IMR-90 (cell line): Measurements from ENCODE around the gene NADK2. TPM values are rescaled to one million over a fixed set of nuclear protein-coding genes. Genes with fewer than 3 reads are reported as not detected.
A peak's percentile ranks its signal among the peaks of the same experiment; 100 is the strongest.

ENCODE experiments used
- ATAC-seq: fragments of 200-7000 bp; cut with Tn5 transposase; 2 replicates; pipeline ENCODE4 v1.9.1; 2020; ENCODE audit warnings: low read depth, mild to moderate bottlenecking, moderate library complexity
- Bru-seq: library from RNA; stranded (reverse); fragments of 400-500 nt; gene quantifications from one replicate; lab custom pipeline; 2021; lab: Mats Ljungman, UMichigan
- BruChase-seq, 2 experiments: library from RNA; stranded (reverse); fragments of 400-500 nt; gene quantifications; one replicate each; lab custom pipeline; 2021; lab: Mats Ljungman, UMichigan
- BruUV-seq: library from RNA; stranded (reverse); fragments of 400-500 nt; replicated peaks from 2 replicates; lab custom pipeline; 2021; lab: Mats Ljungman, UMichigan
- CTCF ChIA-PET: fragments of 300-600 bp; formaldehyde crosslinking; extraction: SDS; loops from one replicate; lab custom pipeline; 2021; ENCODE audit warnings: antibody characterized with exemption; lab: Yijun Ruan, JAX
- POLR2A ChIA-PET: fragments of 300-600 bp; sonication (Branson Sonifier 250); formaldehyde crosslinking; loops from one replicate; lab custom pipeline; 2022; ENCODE audit warnings: antibody characterized with exemption; ENCODE audit not compliant: unreplicated experiment; lab: Charles Lee
- DNase-seq: peaks from one replicate; pipeline ENCODE4 v3.0.0; 2013
- H2AFZ ChIP-seq: replicated peaks from 2 replicates; pipeline ENCODE3; 2013; ENCODE audit warnings: low read length, mild to moderate bottlenecking; ENCODE audit not compliant: poor library complexity
- H2AK5ac ChIP-seq: 2 replicates; pipeline ENCODE4 v1.6.1; 2013; ENCODE audit warnings: low read depth, low read length, inconsistent platforms
- H2AK9ac ChIP-seq: replicated peaks from 2 replicates; pipeline ENCODE3; 2013; ENCODE audit warnings: mild to moderate bottlenecking, low read depth, low read length, moderate library complexity; ENCODE audit not compliant: poor library complexity
- H2BK120ac ChIP-seq: 2 replicates; pipeline ENCODE4 v1.6.1; 2013; ENCODE audit warnings: low read depth, low read length, inconsistent platforms
- H2BK15ac ChIP-seq: 3 replicates; pipeline ENCODE4 v1.6.1; 2013; ENCODE audit warnings: low read depth, low read length, inconsistent platforms
- H2BK20ac ChIP-seq: 2 replicates; pipeline ENCODE4 v1.6.1; 2013; ENCODE audit warnings: low read depth, mild to moderate bottlenecking, inconsistent platforms, low read length, moderate library complexity
- H2BK5ac ChIP-seq: 2 replicates; pipeline ENCODE4 v1.6.1; 2013; ENCODE audit warnings: mild to moderate bottlenecking, low read depth, low read length, inconsistent platforms; ENCODE audit not compliant: poor library complexity, severe bottlenecking
- H3K14ac ChIP-seq: replicated peaks from 2 replicates; pipeline ENCODE4 v1.6.1; 2013; ENCODE audit warnings: low read depth, low read length, inconsistent platforms
- H3K18ac ChIP-seq: 2 replicates; pipeline ENCODE4 v1.6.1; 2013; ENCODE audit warnings: low read depth, low read length, control low read depth
- H3K23ac ChIP-seq: 2 replicates; pipeline ENCODE4 v1.6.1; 2013; ENCODE audit warnings: low read depth, low read length, inconsistent platforms
- H3K27ac ChIP-seq: 2 replicates; pipeline ENCODE4 v1.5.1; 2013; ENCODE audit warnings: mild to moderate bottlenecking, control low read depth, low read length; ENCODE audit not compliant: insufficient read depth
- H3K27me3 ChIP-seq: 2 replicates; pipeline ENCODE4 v1.6.1; 2013; ENCODE audit warnings: low read length; ENCODE audit not compliant: control insufficient read depth, insufficient read depth
- H3K36me3 ChIP-seq: 2 replicates; pipeline ENCODE4 v1.6.1; 2013; ENCODE audit warnings: low read length, mixed read lengths; ENCODE audit not compliant: control insufficient read depth, insufficient read depth
- H3K4ac ChIP-seq: 2 replicates; pipeline ENCODE4 v1.6.1; 2013; ENCODE audit warnings: low read depth, low read length, inconsistent platforms
- H3K4me1 ChIP-seq: 2 replicates; pipeline ENCODE4 v1.6.1; 2013; ENCODE audit warnings: low read length, mixed read lengths; ENCODE audit not compliant: control insufficient read depth, insufficient read depth
- H3K4me2 ChIP-seq: 2 replicates; pipeline ENCODE4 v1.6.1; 2013; ENCODE audit warnings: low read depth, mild to moderate bottlenecking, control low read depth, low read length, moderate library complexity
- H3K4me3 ChIP-seq: 2 replicates; pipeline ENCODE4 v1.5.1; 2013; ENCODE audit warnings: low read depth, mild to moderate bottlenecking, control low read depth, low read length, moderate library complexity; ENCODE audit not compliant: insufficient read depth
- H3K56ac ChIP-seq: 2 replicates; pipeline ENCODE4 v1.6.1; 2013; ENCODE audit warnings: low read length, inconsistent platforms; ENCODE audit not compliant: insufficient read depth; ENCODE audit errors: extremely low read depth
- H3K79me1 ChIP-seq, 2 experiments: 2 replicates each; pipeline ENCODE4 v1.6.1; 2013; ENCODE audit warnings: low read length in 2 of 2, inconsistent platforms in 1 of 2, low read depth in 1 of 2
- H3K9ac ChIP-seq: 2 replicates; pipeline ENCODE4 v1.6.1; 2013; ENCODE audit warnings: low read depth, low read length, control low read depth
- H3K9me1 ChIP-seq: 2 replicates; pipeline ENCODE4 v1.6.1; 2013; ENCODE audit warnings: low read length, inconsistent platforms; ENCODE audit not compliant: insufficient read depth
- H3K9me3 ChIP-seq: 2 replicates; pipeline ENCODE4 v1.6.1; 2013; ENCODE audit warnings: low read length; ENCODE audit not compliant: control insufficient read depth, insufficient read depth
- H4K20me1 ChIP-seq: 2 replicates; pipeline ENCODE4 v1.6.1; 2013; ENCODE audit warnings: low read length, inconsistent platforms; ENCODE audit not compliant: insufficient read depth
- H4K5ac ChIP-seq: 2 replicates; pipeline ENCODE4 v1.6.1; 2013; ENCODE audit warnings: mild to moderate bottlenecking, low read depth, low read length, control low read depth
- H4K8ac ChIP-seq, 2 experiments: 2 replicates each; pipeline ENCODE4 v1.6.1; 2013; ENCODE audit warnings: low read depth in 2 of 2, low read length in 2 of 2, control low read depth in 1 of 2, inconsistent platforms in 1 of 2
- H4K91ac ChIP-seq: 2 replicates; pipeline ENCODE4 v1.6.1; 2013; ENCODE audit warnings: low read depth, low read length, inconsistent platforms; ENCODE audit not compliant: insufficient read depth
- CEBPB ChIP-seq: IDR thresholded peaks from 2 replicates; pipeline ENCODE4 v1.6.1; 2012; ENCODE audit warnings: low read depth, low read length, improper control_type of control experiment
- CHD1 ChIP-seq: IDR thresholded peaks from 2 replicates; pipeline ENCODE4 v1.6.1; 2012; ENCODE audit warnings: low read depth, low read length, improper control_type of control experiment
- FOS ChIP-seq: fragments of 150-350 bp; IDR thresholded peaks from 2 replicates; pipeline ENCODE4 v1.6.1; 2016; ENCODE audit warnings: low read depth, low read length
- MAFK ChIP-seq: IDR thresholded peaks from 2 replicates; pipeline ENCODE4 v1.6.1; 2012; ENCODE audit warnings: low read depth, low read length, improper control_type of control experiment
- MXI1 ChIP-seq: IDR thresholded peaks from 2 replicates; pipeline ENCODE4 v1.6.1; 2012; ENCODE audit warnings: low read depth, mild to moderate bottlenecking, low read length, moderate library complexity, borderline replicate concordance
- NFE2L2 ChIP-seq: fragments of 150-350 bp; IDR thresholded peaks from 2 replicates; pipeline ENCODE4 v1.6.1; 2016; ENCODE audit warnings: low read depth, mild to moderate bottlenecking, low read length
- POLR2A ChIP-seq: IDR thresholded peaks from 2 replicates; pipeline ENCODE4 v1.6.1; 2012; ENCODE audit warnings: mild to moderate bottlenecking, low read depth, low read length
- RAD21 ChIP-seq: IDR thresholded peaks from 2 replicates; pipeline ENCODE4 v1.6.1; 2012; ENCODE audit warnings: low read length, improper control_type of control experiment
- RCOR1 ChIP-seq: IDR thresholded peaks from 2 replicates; pipeline ENCODE4 v1.6.1; 2012; ENCODE audit warnings: mild to moderate bottlenecking, low read length, improper control_type of control experiment; ENCODE audit not compliant: insufficient replicate concordance
- SMC3 ChIP-seq: fragments of 150-350 bp; IDR thresholded peaks from 2 replicates; pipeline ENCODE4 v1.6.1; 2016; ENCODE audit warnings: low read depth, mild to moderate bottlenecking, antibody characterized with exemption, low read length, moderate library complexity
- WGBS, 2 experiments: methylation state at CpG; one replicate each; pipeline versions ENCODE4 v1.1.5 to v1.1.7; 2013; ENCODE audit warnings: missing lambda C conversion rate in 2 of 2; ENCODE audit not compliant: insufficient read length in 1 of 2; ENCODE audit errors: extremely low coverage in 2 of 2; 5-methylcytosine and 5-hydroxymethylcytosine counted together
- dilution Hi-C: fragments of 300-500 bp; cut with HindIII; formaldehyde crosslinking; loops from one replicate; pipeline ENCODE4 v1.14.3; 2018; ENCODE audit warnings: low sequenced_read_pairs; ENCODE audit not compliant: unreplicated experiment
- in situ Hi-C: fragments of 300-500 bp; cut with MboI; formaldehyde crosslinking; loops from 3 replicates; pipeline ENCODE4 v1.14.3; 2019; ENCODE audit warnings: low sequenced_read_pairs, inconsistent platforms, mixed read lengths
- intact Hi-C: fragments of 100-400 bp; cut with micrococcal nuclease; formaldehyde crosslinking; loops from 2 replicates; pipeline ENCODE4 v1.10.0; 2022
- long read RNA-seq: library from polyadenylated mRNA; unstranded; transcript quantifications from one replicate; pipeline ENCODE4 v2.0.0, GENCODE V29; 2021; ENCODE audit not compliant: unreplicated experiment
- polyA plus RNA-seq, 3 experiments: library from polyadenylated mRNA; depleted of rRNA; stranded (reverse); fragments of >200 nt; gene quantifications; 2 replicates each; pipeline ENCODE4 v1.2.3, GENCODE V29; 2012; ENCODE audit warnings: low replicate concordance in 1 of 3
- total RNA-seq: library from RNA; depleted of rRNA; stranded (reverse); fragments of >200 nt; gene quantifications from 2 replicates; pipeline ENCODE4 v1.2.3, GENCODE V29; 2012; rRNA removed
- TF ChIP-seq, protein P1 (sequence below): conservative IDR thresholded peaks from 2 replicates; pipeline ENCODE4 v1.5.1; 2012; ENCODE audit warnings: mild to moderate bottlenecking, low read depth, low read length, improper control_type of control experiment

Gene NADK2, protein sequence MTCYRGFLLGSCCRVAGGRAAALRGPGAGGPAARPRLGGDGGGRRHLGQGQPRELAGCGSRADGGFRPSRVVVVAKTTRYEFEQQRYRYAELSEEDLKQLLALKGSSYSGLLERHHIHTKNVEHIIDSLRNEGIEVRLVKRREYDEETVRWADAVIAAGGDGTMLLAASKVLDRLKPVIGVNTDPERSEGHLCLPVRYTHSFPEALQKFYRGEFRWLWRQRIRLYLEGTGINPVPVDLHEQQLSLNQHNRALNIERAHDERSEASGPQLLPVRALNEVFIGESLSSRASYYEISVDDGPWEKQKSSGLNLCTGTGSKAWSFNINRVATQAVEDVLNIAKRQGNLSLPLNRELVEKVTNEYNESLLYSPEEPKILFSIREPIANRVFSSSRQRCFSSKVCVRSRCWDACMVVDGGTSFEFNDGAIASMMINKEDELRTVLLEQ
- total RNA-seq (17.4 and 21.1 TPM in 2 replicates), polyA plus RNA-seq (2012; rRNA removed) (6.0 and 7.4 TPM in 2 replicates), Bru-seq, nascent RNA (percentile 75 among the genes with signal in this experiment), BruChase-seq, experiment 1, labeled RNA remaining after a 6-hour chase (percentile 65 among the genes with signal in this experiment), BruChase-seq, experiment 2, labeled RNA remaining after a 2-hour chase (percentile 74 among the genes with signal in this experiment)
- 1.9 and 3.1 TPM in 2 replicates for polyA plus RNA-seq (2012; cell fraction: cytosol; rRNA removed)
- polyA plus RNA-seq (2012; cell fraction: nucleus; rRNA removed; ENCODE audit: low replicate concordance), result 2.3 and 6.4 TPM in 2 replicates
- long read RNA-seq, transcript NADK2-202 (12 exons, 2,243 nt), result major isoform, 24 of 32 reads
- long read RNA-seq, partial matches to known transcripts, result 1 of 32 reads
- long read RNA-seq, other reads (novel, unspliced or antisense), result 6 of 32 reads

GRCh38 chr5:36241631-36242533, at the start of gene NADK2:
Gene NADK2, minus strand, starts transcription at chr5:36241925. Its CDS starts 127 bp downstream, at chr5:36241798.
- dilution Hi-C loops, result no loop called here
- TF ChIP-seq MXI1 (peak; percentile 86), POLR2A (peak; percentile 81), NFE2L2 (no peak), FOS (no peak), MAFK (no peak), CEBPB (peak; percentile 80), CHD1 (no peak), RCOR1 (no peak), SMC3 (peak; percentile 20; the same call in 1 of the 2 replicates), RAD21 (peak; percentile 31; the same call in 1 of the 2 replicates)
- TF ChIP-seq, protein P1, sequence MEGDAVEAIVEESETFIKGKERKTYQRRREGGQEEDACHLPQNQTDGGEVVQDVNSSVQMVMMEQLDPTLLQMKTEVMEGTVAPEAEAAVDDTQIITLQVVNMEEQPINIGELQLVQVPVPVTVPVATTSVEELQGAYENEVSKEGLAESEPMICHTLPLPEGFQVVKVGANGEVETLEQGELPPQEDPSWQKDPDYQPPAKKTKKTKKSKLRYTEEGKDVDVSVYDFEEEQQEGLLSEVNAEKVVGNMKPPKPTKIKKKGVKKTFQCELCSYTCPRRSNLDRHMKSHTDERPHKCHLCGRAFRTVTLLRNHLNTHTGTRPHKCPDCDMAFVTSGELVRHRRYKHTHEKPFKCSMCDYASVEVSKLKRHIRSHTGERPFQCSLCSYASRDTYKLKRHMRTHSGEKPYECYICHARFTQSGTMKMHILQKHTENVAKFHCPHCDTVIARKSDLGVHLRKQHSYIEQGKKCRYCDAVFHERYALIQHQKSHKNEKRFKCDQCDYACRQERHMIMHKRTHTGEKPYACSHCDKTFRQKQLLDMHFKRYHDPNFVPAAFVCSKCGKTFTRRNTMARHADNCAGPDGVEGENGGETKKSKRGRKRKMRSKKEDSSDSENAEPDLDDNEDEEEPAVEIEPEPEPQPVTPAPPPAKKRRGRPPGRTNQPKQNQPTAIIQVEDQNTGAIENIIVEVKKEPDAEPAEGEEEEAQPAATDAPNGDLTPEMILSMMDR, result peak; percentile 65

More at GRCh38 chr5:36241631-36242533, at the start of gene NADK2:
- ATAC-seq (peak; percentile 86), DNase-seq (peak; percentile 92)
- Histone ChIP-seq H4K20me1 (no peaks in the 10 kb centered on the region), H2AFZ (peak within 1 kb of the TSS; percentile 98), H3K36me3 (no peaks in the 10 kb centered on the region), H2AK5ac (peak within 1 kb of the TSS; percentile 95), H3K18ac (peak within 1 kb of the TSS; percentile 54; the same call in 1 of the 2 replicates), H3K27me3 (no peaks in the 10 kb centered on the region), H3K4me2 (peak within 1 kb of the TSS; percentile 87), H3K79me1 (peaks cover 3 to 28% of the 10 kb centered on the region in 2 experiments; a peak in 3 of 4 replicates), H2AK9ac (peak within 1 kb of the TSS; percentile 85), H3K23ac (peak within 1 kb of the TSS; percentile 56; the same call in 1 of the 2 replicates), H3K56ac (peak within 1 kb of the TSS; percentile 58; the same call in 1 of the 2 replicates), H3K4ac (peak within 1 kb of the TSS; percentile 66), H4K8ac (peak within 1 kb of the TSS; percentile 69; a peak in 3 of 4 replicates), H2BK5ac (peak within 1 kb of the TSS; percentile 89), H2BK120ac (peak within 1 kb of the TSS; percentile 79), H3K9me1 (0 out of 2 replicates have a peak, but pooled peaks cover 3% of the 10 kb centered on the region), H4K91ac (peak within 1 kb of the TSS; percentile 87), H2BK15ac (peak within 1 kb of the TSS; percentile 49; the same call in 1 of the 3 replicates), H3K27ac (peak within 1 kb of the TSS; percentile 91), H3K14ac (peak within 1 kb of the TSS; percentile 78), H4K5ac (peak within 1 kb of the TSS; percentile 93), H3K4me3 (peak within 1 kb of the TSS; percentile 85), H2BK20ac (no peak within 1 kb of the TSS), H3K9me3 (no peaks in the 10 kb centered on the region), H3K4me1 (peaks cover 4% of the 10 kb centered on the region), H3K9ac (peak within 1 kb of the TSS; percentile 91)
- CTCF ChIA-PET, result interaction anchor here (0.9 to 1.8 kb wide), 7 partner anchors 10 to 163 kb away, joined by 3 to 13 read pairs (median 3); no protein-coding TSS in a partner anchor
- whole genome bisulfite sequencing, 2 experiments, result 1% methylated on average over 17 of the region's 100 CpGs; no CpG with 5 or more reads in 1 of the 2 experiments
- in situ Hi-C loops (no loop called here), intact Hi-C loops (loop anchor here (1.0 to 10.0 kb wide), 3 partner anchors 63 to 633 kb away; partner anchors contain the start of genes NIPBL and SKP2)
- POLR2A ChIA-PET, result no interaction called here
- no TSS peak for BruUV-seq
